Measurements from ENCODE around the gene POU2F2.

Gene POU2F2

DNA sequence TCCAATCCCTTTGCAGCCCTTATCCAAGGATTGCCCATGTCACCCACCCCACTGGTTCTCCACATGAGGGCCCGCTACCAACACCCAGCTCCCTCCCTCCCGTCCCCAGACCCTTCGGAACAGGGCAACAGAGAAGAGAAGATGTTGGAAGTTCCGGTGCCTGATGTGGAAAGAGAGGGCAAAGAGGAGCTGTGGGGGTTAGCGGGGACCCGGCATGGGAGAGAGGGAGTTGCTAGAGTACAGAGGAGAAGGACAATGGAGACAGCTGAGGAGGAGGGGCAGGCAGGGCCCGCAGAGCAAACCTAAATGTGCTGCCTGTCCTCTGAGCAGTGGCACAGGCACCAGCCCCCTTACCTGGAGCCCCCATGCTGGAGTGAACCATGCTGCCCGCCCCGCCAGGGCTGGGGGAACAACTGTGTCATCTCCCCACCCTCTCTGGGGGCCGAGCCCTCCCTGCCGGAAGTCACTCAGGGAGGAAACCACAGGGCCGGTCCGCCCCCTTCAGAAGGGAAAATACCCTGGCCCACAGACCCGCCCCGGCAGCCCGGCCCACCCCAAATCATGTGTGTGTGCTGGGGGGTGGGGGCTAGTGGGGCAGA lies at the start of gene POU2F2:
Gene POU2F2 (minus strand): TSS at position 417 of the 599 bp plus-strand sequence. CDS start 35 bp downstream, at position 382.
- DNase-seq, result no peak

DNA sequence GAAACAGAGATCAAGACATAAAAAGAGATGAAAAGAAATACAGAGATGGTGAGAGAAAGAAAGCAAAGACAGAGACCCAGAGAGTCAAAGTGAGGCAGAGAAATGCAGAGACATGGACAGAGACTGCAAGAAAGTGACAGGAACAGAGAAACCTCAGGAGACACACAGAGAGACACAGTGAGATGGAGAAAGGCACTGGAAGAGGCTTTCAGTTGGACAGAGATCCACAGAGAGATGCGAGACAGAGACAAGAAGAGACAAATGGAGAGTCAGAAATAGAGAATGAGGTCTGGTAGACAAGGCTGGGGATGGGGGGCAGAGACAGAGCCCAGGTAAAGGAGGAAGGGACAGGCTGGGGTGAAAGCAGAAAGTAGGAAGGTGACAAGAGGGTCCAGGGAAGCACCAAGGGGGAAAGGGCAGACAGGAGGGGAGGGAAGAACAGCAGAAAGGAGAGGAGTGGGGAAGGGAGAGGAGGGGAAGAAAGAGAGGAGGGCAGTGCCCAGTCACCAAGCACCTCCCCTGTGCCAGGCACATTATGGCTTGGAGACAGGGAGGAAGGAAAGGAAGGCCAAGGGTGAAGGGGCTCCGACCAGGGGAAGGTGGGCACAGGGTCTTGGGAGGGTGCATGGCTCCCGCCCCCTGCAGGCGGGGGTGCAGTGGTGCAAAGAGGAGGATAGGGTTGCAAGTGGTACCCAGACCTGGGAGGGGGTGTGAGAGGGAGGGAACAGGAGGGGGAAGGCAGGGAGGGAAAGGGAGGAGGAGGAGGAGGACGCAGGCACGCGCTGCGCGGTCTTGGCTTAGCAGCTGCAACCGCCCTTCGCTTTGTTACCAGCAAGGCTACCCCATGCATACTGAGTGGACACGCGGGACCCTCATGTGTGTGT lies 46.8 kb upstream of the POU2F2 start:
- no peak for DNase-seq

DNA sequence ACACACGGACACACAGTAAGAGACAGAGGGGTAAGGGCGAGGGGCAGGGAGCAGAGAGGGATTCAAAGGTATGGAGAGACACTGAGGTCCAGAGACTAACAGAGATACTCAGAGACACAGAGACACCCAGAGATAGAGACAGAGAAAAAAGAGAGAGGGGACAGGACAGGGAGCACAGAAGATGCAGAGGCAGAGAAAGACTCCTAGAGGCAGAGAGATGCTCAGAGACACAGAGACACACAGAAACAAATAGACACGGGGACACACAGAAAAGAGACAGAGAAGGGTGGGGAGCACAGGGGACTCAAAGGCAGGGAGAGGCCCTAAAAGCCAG lies 45.4 kb upstream of the POU2F2 start:
- DNase-seq, result no peak

DNA sequence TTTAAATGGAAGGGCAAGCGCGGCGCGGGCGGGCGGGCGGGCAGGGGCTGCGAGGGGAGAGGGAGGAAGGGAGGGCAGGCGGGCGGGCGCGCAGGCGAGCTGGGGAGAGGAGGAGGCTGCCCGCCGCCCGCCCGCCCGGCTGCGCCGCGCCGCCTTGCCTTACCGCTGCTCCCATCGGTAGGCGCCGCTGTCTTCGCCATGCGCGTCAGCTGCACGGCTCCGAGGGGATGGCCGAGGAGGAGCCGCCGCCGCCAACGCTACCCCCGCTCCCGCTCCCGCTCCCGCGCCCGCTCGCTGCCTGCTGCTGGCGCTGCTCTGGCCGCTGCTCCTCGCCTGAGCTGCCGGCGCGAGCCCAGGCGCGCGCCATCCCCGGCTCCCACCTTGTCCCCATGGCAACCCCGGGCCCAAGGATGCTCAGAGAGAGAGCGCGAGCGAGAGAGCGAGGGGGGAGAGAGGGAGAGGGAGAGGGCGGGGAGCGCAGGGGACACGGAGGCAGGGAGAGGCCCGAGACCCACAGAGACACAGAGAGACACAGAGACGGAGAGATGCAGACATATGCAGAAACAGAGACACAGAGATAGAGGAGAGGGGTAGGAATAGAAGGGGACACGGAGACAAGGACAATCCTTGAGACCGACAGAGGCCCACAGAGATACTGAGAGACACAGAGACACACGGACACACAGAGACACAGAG lies 44.9 kb upstream of the POU2F2 start:
- peak; percentile 59 for DNase-seq

DNA sequence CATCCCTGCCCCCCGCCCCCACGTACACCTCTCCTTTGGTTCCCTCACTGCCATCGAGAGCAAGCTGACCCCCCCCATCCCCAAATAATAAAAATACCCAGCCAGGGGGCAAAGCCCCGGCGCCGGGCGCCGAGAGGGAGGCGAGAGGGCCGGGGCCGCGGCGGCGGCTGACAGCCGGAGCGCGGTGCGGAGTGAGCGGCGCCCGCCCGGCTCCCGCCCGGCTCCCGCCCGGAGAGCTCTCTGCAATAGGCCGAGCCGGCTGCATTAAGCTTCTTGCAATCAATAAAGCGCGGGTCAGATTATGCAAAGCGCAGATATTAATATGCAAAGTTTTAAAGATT lies 44.4 kb upstream of the POU2F2 start:
- DNase-seq, result no peak

DNA sequence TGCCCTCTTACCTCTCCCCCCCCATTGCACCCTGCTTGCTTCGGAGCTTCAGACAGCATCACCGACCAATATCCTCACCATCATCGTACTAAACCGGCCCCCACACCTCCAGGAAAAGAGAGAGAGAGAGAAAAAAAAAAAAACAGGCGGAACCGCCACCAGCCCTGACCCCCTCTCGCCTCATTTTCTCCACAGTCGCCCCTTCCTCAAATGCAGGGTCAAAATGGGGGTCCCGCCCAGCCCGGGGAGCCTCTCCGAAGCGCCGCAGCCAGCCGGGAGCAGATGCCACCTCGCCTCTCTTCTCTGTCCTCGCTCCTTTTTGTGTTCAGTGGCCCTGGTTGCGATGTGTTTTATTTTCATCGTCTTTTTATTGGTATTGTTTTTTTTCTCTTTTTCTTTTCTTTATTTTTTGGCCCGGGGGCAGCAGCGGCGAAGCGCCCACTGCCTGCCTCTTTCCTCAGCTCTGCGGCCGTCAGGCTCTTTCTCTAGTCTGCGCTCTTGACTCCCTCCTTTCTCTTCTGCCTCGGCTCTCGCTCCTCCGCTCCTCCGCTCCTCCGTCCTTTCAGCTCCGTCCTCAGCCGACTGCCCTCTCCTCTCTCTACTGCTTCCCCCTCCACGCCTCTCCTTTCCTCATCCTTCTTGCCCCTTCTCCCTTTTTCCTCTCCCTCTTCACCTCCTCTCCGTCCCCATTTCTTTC lies 43.9 kb upstream of the POU2F2 start:
- no peak for DNase-seq

DNA sequence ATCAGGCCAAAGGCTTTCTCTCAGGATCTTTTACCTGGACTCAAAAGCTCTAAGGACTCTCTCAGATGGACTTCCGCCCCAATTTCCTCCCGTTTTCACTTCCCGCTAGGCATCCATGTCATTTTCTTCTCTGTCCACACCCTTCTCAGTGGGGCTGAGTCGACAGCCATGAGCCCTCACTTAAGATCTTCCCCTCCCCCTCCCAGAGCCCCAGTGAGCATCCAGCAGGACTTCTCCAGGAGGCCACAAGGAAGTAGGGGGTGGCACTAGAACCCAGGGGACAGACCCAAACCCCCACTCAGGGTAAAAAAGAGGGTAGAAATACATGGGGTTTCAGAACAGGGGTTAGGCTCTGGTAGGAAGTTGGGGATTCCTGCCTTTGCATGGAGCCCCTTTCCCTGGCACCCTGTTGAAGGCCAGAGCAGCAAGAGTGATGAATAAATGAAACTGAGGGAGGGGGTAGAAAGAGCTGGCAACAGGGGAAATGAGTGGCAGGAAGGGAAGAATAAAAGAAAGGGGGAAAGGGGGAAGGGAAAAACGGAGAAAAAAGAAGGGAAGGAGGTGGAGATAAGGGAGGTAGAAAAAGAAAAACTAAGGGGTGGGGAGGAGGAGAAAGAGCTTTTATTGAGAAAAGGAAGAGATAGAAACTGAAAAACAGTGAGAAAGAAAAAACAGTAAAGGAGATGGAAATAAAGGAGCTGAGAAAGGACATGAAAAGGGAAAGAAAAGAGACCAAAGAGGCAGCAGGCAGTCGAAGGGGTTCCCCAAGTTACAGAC lies 42.9 kb upstream of the POU2F2 start:
- no peak for DNase-seq

DNA sequence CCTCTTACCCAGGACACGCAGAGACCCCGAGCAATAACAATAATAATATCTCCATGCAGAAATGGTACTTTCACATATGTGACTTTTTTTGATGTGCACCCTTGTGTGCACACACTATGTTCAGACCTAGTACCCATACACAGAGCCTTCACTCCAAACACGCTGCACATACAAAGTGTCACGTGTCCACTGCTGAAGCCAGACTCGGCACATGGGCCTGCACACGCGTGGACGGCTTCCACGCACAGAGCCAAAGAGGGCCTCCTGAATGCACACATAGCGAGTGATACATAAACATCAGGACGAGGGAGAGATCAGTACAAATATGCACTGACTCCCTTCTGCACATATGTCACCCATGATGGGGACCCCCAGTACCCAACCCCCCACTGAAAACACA lies 41.9 kb upstream of the POU2F2 start:
- no peak for DNase-seq

DNA sequence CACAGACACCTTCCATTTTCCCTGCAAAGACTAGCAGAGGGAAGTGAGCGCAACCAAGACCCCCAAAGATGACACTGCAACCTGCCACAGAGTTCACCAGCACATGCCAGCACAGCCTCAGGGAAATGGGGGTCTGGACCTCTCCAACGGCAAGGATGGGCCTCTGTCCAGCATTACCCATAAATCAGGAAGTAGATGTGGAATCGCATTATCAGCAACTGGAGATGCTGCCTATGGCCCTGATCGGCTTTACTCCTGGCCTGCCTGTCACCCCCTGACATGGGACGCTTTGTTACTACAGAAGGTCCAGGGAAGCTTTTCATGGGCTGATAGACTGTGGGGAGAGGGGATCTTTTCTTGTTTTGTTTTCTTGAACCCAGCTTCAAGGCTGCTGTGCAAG lies 41.4 kb upstream of the POU2F2 start:
- no peak for DNase-seq

DNA sequence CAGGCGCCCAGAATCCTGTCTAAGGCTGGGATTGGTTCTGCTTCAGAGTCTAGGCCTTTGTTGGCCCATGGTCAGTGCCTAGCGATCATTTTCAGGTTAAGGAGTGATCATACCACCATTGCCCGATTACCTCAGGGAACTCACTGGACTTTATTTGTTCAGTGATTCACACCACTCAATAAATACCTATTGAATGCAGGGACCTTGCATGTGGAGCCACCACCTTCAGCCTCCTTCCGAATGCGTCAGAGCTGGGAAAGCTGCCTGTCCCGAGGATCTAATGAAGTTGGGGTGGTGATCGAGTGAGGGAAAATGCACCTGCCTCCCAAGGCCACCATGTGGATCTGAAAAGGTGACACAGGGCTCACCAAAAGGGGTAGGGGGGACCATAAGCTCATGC lies 40.0 kb upstream of the POU2F2 start:
- DNase-seq, result no peak

DNA sequence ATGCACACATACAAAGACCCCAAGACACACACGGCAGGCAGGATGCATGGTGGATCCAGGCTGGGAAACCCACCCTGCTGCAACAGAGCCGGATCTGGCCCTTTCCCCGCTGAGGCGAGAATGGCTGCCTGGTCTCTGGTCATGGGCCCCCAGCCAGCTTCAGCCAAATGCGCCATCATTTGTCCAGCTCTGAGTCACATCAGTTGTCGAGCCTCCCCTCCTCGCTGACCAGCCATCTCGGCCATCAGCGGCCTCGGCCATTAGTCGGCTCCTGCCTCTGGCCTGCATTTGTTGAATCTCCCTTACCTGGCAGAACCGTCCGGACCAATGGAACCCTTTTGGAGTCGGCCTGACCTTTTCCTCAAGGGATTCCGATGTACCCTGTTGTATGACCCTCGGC lies 38.5 kb upstream of the POU2F2 start:
- no peak for DNase-seq

DNA sequence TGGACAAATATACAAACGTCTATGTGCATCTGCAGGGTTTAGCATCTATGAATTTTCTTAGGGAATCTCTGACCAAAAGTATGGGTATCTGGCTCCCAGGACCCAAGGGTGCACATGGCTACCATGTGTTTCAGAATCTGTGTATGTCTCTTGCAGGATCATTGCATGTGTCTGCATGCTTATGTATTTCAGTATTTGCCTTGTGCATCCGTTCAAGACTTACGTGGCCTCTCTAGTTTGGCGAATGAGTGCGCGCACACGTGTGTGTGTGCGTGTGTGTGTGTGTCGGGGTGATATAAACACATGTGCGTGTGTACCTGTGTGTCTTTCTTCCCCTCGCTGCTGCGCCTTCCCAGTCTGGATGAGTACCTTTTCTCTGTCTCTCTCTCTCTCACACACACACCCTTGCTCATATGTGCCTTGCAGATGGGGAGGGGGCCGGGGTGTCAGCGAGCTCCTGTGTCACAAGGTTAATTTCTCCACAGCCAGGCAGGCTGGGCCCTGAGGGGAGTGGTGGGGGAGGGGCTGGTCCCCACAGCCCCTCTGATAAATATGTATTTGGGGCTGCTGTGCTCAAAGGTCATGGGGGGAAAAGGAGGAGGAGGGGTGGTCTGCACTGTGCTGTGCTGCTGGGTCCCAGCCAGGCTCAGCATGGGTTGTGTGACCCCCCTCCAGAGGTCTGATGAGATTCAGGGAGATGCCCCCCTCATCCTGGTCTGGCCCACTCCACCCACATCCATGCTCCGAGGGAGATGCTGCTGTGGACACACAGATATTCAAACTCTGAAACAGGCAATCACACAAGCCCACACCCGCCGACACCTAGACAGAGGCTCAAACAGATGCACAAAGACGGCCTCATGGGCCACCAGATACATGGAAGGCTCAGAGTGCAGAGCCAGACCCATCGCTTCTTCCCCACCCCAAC lies 37.5 kb upstream of the POU2F2 start:
- DNase-seq, result no peak

DNA sequence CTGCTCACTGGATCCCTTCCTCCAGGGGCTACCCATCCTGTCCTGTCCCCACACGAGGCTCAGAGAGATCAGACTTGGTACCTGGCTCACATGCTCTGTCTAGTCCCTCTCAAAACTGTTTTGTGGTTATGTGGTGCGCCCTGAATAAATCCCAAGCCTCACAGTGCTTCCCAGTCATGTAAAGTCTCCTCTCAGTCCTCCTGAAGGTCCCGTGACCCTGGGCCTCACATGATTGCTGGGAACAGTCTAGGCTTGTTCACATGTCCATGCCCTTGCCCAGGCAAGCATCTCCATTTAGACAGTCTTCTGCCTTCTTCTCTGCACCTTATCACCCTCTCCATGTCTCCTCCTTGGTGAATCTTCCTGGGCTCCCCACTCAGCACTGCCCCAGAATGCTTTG lies 36.0 kb upstream of the POU2F2 start:
- DNase-seq, result no peak

DNA sequence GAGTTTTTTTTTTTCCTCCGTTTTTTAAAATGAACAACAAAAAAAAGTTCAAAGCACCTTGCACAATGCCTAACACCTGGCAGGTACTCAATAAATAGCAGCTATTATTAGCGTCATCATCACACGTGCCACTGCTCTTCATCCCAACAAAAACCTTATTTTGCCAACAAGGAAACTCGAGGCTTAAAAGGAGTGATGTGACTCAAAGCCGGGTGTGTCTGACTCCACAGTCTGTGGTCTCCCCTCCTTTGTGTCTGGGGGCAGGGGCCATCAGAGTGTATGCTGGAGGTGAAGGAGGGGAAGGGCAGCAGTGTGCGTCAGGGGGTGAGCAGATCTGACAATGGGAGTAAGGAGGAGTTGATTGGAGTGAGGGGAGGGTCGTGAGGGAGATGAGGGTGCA lies 34.1 kb upstream of the POU2F2 start:
- no peak for DNase-seq

DNA sequence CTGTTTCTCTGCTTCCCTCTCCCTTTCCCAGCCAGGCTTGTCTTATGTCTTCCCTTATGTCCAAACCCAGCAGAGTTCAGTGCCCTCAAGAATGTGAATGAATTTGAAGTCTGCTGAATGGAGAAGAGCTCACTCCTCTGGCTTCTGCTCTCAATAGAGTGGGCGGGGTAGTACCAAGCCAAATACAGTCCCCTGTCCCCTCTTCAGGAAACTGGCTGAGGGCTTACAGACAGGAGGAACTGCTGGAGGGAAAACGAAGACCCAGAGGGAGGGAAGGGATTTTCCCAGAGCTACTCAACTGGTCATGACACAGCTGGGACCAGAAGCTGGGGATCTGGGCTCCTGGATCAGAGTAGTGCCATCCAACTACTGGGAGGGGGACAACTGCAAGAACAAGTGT lies 32.9 kb upstream of the POU2F2 start:
- no peak for DNase-seq

DNA sequence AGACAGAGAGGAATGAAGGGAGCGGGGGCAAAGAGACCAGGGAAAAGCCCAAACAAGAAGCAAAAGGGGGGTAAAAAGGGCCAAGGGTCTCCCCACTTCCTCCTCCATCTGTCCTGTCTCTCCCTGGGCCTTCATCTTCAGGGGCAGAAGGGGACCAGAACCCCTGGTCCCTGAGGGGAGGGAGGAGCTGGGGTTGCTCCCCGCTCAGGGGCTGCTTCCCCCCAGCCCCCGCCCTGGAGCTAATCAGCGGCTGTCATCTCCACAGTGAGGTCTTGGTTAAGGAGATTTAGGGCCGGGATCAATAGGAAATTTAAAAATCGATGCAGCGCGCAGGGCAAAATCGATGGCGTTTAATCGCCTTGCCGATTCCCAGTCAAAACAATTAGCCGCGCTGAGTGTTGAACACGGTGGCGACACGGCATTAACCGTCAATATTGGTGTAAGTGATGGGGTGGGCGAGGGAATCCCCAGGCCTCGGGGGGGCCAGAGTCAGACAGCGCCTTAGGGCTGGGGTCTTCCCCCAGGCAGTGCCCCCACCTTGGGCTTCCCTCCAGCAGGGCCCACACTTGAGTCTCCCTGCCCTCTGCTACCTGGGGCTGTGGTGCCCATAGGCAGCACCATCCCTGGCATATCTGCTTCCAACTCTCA lies 29.5 kb upstream of the POU2F2 start:
- no peak for DNase-seq

DNA sequence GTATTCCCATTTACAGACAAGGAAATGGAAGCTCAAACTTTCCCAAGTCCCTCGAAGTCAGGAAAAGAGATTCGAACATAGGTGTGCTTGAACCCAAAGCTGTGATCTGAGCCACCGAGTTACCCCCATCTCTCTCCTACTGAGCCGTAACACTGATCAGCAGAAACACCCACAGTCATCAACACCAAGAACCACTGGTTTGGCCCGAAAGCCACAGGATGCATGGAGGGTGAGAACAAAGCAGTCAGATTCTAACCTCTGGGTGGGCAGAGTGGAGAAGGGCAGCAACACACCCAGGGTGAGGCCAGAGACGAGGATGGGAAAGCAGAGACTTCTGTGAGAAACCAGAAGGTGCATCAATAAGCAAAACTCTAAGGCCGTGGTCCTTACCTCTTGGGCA lies 27.7 kb upstream of the POU2F2 start:
- DNase-seq, result no peak

DNA sequence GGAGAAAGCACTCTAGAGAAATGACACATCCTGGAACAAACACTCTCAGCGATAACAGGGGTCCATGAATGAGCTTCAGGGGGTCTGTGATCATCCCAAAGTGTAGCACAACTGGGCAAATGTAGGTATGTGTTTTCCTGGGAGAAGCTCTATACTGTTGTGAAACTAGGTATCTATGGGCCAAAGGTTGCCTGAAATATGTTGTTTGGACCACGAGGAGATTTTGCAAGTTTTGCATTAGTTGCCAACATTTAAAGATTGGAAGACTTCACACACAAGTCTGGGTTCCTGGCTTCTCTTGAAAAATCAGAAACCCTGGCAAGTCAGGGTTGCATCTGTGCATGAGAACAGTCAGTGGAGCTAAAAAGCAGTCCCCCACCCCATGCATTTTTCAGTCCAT lies 26.7 kb upstream of the POU2F2 start:
- no peak for DNase-seq

DNA sequence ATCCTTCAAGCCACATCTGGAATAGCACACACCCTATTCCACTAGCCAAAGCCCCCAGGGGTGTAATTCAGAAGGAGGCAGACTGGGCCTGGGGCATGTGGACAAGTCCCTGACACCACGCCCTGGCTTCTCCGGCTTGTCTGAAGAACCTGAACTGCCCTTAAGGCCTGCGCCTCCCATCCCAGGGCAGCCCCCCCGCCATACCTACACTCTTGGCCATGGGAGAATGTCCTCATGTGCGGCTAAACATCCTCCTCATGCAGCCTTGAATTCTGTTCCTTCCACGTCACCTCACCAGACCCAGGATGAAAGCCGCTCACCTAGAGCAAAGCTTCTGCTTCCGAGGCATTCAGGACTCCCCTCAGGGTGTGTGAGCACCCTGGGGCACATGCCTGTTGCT lies 24.3 kb upstream of the POU2F2 start:
- no peak for DNase-seq

DNA sequence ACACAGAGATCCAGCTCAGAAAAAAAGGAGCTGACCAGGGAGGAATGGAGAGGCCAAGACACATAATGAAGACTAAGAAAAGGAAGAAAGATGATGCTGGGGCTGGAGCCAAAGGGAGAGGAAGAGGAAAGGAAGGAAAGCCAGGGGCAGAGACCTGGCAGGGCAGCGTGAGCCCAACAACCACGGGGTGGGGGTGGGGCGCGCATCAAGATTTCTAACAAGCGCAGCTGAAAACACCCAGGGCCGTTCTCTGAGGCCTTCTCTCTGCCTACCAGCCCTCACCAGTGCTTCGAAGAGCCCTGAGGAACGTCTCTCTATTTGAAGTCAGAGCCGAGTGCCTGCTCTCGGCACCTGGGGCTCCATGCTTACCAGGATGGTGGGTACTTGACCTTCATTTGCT lies 23.6 kb upstream of the POU2F2 start:
- no peak for DNase-seq
